ENCODE data around the gene MS4A7.
A peak's percentile ranks its signal among the peaks of the same experiment; 100 is the strongest.
"Not testable (repeated sequence)": the region's sequence is repeated elsewhere in the genome, so short reads cannot be mapped to it uniquely, and the experiment has no call there.

MS4A7 gene

GRCh38 chr11:60348116-60348515 lies 30.2 kb upstream of the MS4A7 start:
- H3K36me3 ChIP-seq (ENCODE audit: control insufficient read depth in 2 of 2, insufficient read depth in 2 of 2, low read length in 2 of 2): no peaks in the 10 kb centered on the region
- H3K27me3 ChIP-seq (ENCODE audit: control insufficient read depth in 2 of 2, insufficient read depth in 2 of 2, low read length in 2 of 2): no peaks in the 10 kb centered on the region
- no peaks in the 10 kb centered on the region for H3K9me3 ChIP-seq (ENCODE audit: control insufficient read depth in 2 of 2, low read length in 2 of 2)
- no peaks in the 10 kb centered on the region for H3K4me1 ChIP-seq (ENCODE audit: control insufficient read depth in 2 of 2, insufficient read depth in 2 of 2, low read length in 2 of 2)
- no peak overlapping the region for H3K27ac ChIP-seq (ENCODE audit: low read depth in 2 of 2, low read length in 2 of 2)
- H3K4me3 ChIP-seq (ENCODE audit: low read length in 2 of 2): no peak overlapping the region
- no peak overlapping the region for H3K9ac ChIP-seq (ENCODE audit: low read depth in 1 of 2, low read length in 2 of 2)

DNA sequence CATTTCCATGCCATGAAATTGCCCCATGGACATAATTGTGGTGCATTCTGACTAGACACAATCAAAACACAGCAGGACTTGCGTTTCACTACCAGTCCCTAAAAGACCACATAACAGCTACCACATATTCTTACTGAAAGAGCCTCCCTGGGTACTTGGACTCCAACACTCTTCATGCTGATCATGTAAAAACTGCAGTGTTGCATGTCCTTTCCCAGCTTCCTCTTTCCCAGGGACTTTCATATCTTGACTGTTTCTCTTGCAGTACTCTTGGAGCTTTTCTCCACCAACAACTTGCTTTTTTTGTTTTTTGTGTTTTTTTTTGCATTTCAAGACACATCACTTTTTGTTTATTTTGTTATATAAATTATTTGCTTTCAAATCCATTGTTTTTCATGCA lies 28.3 kb upstream of the MS4A7 start:
- Histone ChIP-seq H3K9ac (ENCODE audit: low read depth in 1 of 2, low read length in 2 of 2) (no peak overlapping the region), H3K9me3 (ENCODE audit: control insufficient read depth in 2 of 2, low read length in 2 of 2) (no peaks in the 10 kb centered on the region), H3K4me1 (ENCODE audit: control insufficient read depth in 2 of 2, insufficient read depth in 2 of 2, low read length in 2 of 2) (no peaks in the 10 kb centered on the region), H3K27ac (ENCODE audit: low read depth in 2 of 2, low read length in 2 of 2) (no peak overlapping the region), H3K36me3 (ENCODE audit: control insufficient read depth in 2 of 2, insufficient read depth in 2 of 2, low read length in 2 of 2) (no peaks in the 10 kb centered on the region), H3K4me3 (ENCODE audit: low read length in 2 of 2) (no peak overlapping the region), H3K27me3 (ENCODE audit: control insufficient read depth in 2 of 2, insufficient read depth in 2 of 2, low read length in 2 of 2) (no peaks in the 10 kb centered on the region)

DNA sequence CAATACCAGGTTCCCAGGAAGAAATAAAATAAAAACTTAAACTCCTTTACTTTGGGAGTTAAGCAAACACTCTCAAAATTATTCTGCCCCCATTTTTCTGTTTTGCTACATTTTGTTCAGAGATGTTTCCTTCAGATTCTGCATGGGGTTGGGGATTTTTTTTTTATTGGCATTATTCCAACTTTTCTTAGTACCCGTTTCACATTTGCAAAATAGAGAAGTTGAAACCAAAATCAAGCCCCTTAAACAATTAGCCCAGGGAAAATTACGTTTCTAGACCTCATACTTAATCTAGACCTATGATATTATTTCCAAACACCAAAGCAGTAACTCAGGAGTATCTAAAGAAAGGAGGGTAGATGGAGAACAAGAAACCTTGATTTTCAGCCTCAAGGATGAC lies 20.6 kb upstream of the MS4A7 start:
- no peak overlapping the region for H3K4me3 ChIP-seq (ENCODE audit: low read length in 2 of 2)
- no peaks in the 10 kb centered on the region for H3K4me1 ChIP-seq (ENCODE audit: control insufficient read depth in 2 of 2, insufficient read depth in 2 of 2, low read length in 2 of 2)
- no peak overlapping the region for H3K27ac ChIP-seq (ENCODE audit: low read depth in 2 of 2, low read length in 2 of 2)
- no peak overlapping the region for H3K9ac ChIP-seq (ENCODE audit: low read depth in 1 of 2, low read length in 2 of 2)
- H3K36me3 ChIP-seq (ENCODE audit: control insufficient read depth in 2 of 2, insufficient read depth in 2 of 2, low read length in 2 of 2): no peaks in the 10 kb centered on the region
- H3K9me3 ChIP-seq (ENCODE audit: control insufficient read depth in 2 of 2, low read length in 2 of 2): peaks cover 0 to 7% of the 10 kb centered on the region in 2 donors
- H3K27me3 ChIP-seq (ENCODE audit: control insufficient read depth in 2 of 2, insufficient read depth in 2 of 2, low read length in 2 of 2): no peaks in the 10 kb centered on the region

DNA sequence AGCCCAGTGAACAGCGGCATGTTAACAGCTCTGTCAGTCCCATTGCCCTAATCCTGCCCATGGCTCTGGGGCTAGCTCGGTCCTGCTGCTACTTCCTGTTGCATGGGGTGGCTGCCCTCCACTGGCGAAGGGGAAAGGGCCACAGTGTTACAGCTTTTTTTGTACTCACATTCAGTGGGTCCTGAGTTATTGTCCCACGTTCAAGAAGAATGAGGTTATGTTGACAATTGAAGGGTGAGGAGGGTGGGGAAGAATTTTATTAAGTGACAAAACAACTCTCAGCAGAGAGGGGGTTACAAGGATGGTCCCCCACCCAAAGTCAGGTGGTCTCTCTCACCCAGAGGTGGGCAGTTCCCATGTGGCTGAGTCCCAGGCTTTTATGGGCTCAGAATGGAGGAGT lies 17.7 kb upstream of the MS4A7 start:
- Histone ChIP-seq H3K36me3 (ENCODE audit: control insufficient read depth in 2 of 2, insufficient read depth in 2 of 2, low read length in 2 of 2) (no peaks in the 10 kb centered on the region), H3K4me1 (ENCODE audit: control insufficient read depth in 2 of 2, insufficient read depth in 2 of 2, low read length in 2 of 2) (no peaks in the 10 kb centered on the region), H3K27ac (ENCODE audit: low read depth in 2 of 2, low read length in 2 of 2) (no peak overlapping the region), H3K9me3 (ENCODE audit: control insufficient read depth in 2 of 2, low read length in 2 of 2) (peaks cover 0 to 7% of the 10 kb centered on the region in 2 donors), H3K27me3 (ENCODE audit: control insufficient read depth in 2 of 2, insufficient read depth in 2 of 2, low read length in 2 of 2) (no peaks in the 10 kb centered on the region), H3K9ac (ENCODE audit: low read depth in 1 of 2, low read length in 2 of 2) (no peak overlapping the region), H3K4me3 (ENCODE audit: low read length in 2 of 2) (no peak overlapping the region)

- Histone ChIP-seq H3K27me3 (ENCODE audit: control insufficient read depth in 2 of 2, insufficient read depth in 2 of 2, low read length in 2 of 2) (no peaks in the 10 kb centered on the region), H3K27ac (ENCODE audit: low read depth in 2 of 2, low read length in 2 of 2) (no peak overlapping the region), H3K9me3 (ENCODE audit: control insufficient read depth in 2 of 2, low read length in 2 of 2) (peaks cover 0 to 7% of the 10 kb centered on the region in 2 donors), H3K36me3 (ENCODE audit: control insufficient read depth in 2 of 2, insufficient read depth in 2 of 2, low read length in 2 of 2) (no peaks in the 10 kb centered on the region), H3K4me1 (ENCODE audit: control insufficient read depth in 2 of 2, insufficient read depth in 2 of 2, low read length in 2 of 2) (no peaks in the 10 kb centered on the region), H3K9ac (ENCODE audit: low read depth in 1 of 2, low read length in 2 of 2) (no peak overlapping the region), H3K4me3 (ENCODE audit: low read length in 2 of 2) (no peak overlapping the region)
Measured at GRCh38 chr11:60362241-60362640, 16.1 kb upstream of the MS4A7 start.

DNA sequence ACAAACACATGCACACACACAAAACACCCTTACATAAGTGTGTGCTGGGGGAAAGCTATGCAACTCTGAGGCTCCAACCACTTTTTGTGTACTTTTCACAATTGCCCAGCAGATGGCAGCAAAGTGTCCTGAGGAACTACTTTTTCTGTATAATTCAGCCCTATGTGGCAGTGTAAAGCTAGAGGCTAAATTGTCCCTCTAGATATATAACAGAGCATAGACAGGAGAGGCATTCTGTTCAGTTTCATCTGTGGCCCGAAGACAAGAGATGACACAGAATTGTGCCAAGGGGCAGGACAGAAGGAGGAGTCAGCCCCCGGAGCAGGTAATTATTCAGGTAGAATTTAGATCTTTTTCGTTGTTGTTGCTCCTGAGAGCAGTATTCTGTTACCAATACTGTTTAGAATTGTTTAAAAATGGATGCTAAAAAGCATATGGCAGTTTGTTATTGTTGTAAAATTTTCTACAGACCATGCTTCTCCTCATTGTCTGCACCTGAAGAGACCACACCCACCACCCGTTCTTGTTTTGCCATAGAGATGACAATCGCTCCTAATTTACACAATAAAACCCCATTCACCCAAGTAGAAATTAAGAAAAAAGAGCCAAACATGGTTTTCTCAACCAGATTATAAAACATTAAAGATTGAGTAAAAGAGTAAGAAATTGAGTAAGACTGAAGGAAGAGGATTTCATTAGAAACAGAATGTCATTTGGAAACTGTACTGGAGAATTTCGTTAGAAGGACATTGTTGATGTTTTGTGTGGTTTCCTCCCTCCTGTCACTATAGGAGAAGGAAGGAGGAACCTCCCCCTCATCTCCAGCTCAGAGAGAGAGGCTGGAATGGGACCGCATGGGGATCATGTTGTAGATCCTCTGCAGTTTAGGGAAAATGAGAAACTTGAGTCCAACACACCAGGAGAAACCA lies 14.5 kb upstream of the MS4A7 start:
- Histone ChIP-seq H3K27me3 (ENCODE audit: control insufficient read depth in 2 of 2, insufficient read depth in 2 of 2, low read length in 2 of 2) (no peaks in the 10 kb centered on the region), H3K4me1 (ENCODE audit: control insufficient read depth in 2 of 2, insufficient read depth in 2 of 2, low read length in 2 of 2) (no peaks in the 10 kb centered on the region), H3K9me3 (ENCODE audit: control insufficient read depth in 2 of 2, low read length in 2 of 2) (peaks cover 0 to 7% of the 10 kb centered on the region in 2 donors), H3K36me3 (ENCODE audit: control insufficient read depth in 2 of 2, insufficient read depth in 2 of 2, low read length in 2 of 2) (no peaks in the 10 kb centered on the region), H3K27ac (ENCODE audit: low read depth in 2 of 2, low read length in 2 of 2) (no peak overlapping the region), H3K4me3 (ENCODE audit: low read length in 2 of 2) (no peak overlapping the region), H3K9ac (ENCODE audit: low read depth in 1 of 2, low read length in 2 of 2) (no peak overlapping the region)

- not testable (repeated sequence) for H3K27ac ChIP-seq (ENCODE audit: low read depth in 2 of 2, low read length in 2 of 2); H3K27me3 ChIP-seq (ENCODE audit: control insufficient read depth in 2 of 2, insufficient read depth in 2 of 2, low read length in 2 of 2); H3K9ac ChIP-seq (ENCODE audit: low read depth in 1 of 2, low read length in 2 of 2); H3K9me3 ChIP-seq (ENCODE audit: control insufficient read depth in 2 of 2, low read length in 2 of 2); H3K4me1 ChIP-seq (ENCODE audit: control insufficient read depth in 2 of 2, insufficient read depth in 2 of 2, low read length in 2 of 2); H3K4me3 ChIP-seq (ENCODE audit: low read length in 2 of 2); H3K36me3 ChIP-seq (ENCODE audit: control insufficient read depth in 2 of 2, insufficient read depth in 2 of 2, low read length in 2 of 2)
Measured at GRCh38 chr11:60366262-60366904, 11.9 kb upstream of the MS4A7 start.

DNA sequence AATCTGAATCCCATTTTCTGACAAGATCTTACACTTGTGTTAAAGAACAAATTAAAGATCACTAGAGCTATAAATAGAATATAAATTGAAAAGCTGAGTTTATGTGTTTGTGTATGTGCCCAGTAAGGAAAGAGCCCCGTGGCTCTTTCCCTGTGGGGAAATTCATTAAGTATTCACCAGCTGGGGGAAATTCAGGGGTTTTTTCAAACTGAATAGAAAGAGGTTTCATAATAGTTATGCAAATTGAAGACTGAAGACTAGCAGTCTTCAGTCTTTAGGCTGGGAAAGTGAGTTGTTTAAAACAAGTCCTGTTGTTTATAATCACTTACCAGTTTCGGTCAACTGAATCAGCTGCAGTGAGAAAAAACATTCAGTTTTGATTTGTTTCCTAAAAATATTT lies 11.3 kb upstream of the MS4A7 start:
- Histone ChIP-seq H3K27ac (ENCODE audit: low read depth in 2 of 2, low read length in 2 of 2) (no peak overlapping the region), H3K9ac (ENCODE audit: low read depth in 1 of 2, low read length in 2 of 2) (no peak overlapping the region), H3K36me3 (ENCODE audit: control insufficient read depth in 2 of 2, insufficient read depth in 2 of 2, low read length in 2 of 2) (no peaks in the 10 kb centered on the region), H3K4me1 (ENCODE audit: control insufficient read depth in 2 of 2, insufficient read depth in 2 of 2, low read length in 2 of 2) (peaks cover 0 to 6% of the 10 kb centered on the region in 2 donors), H3K27me3 (ENCODE audit: control insufficient read depth in 2 of 2, insufficient read depth in 2 of 2, low read length in 2 of 2) (no peaks in the 10 kb centered on the region), H3K4me3 (ENCODE audit: low read length in 2 of 2) (no peak overlapping the region), H3K9me3 (ENCODE audit: control insufficient read depth in 2 of 2, low read length in 2 of 2) (no peaks in the 10 kb centered on the region)

DNA sequence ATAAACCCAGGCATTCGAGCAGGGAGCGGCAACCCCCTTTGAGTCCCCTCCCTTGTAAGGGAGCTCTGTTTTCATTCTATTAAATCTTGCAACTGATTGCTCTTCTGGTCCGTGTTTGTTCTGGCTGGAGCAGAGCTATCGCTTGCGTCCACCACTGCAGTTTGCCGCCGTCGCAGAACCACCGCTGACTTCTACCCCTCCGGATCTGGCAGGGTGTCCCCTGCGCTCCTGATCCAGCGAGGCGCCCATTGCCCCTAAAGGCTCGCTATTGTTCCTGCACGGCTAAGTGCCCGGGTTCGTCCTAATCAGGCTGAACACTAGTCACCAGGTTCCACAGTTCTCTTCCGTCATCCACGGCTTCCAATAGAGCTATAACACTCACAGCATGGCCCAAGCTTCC lies 10.4 kb upstream of the MS4A7 start:
- peaks cover 0 to 6% of the 10 kb centered on the region in 2 donors for H3K4me1 ChIP-seq (ENCODE audit: control insufficient read depth in 2 of 2, insufficient read depth in 2 of 2, low read length in 2 of 2)
- no peak overlapping the region for H3K9ac ChIP-seq (ENCODE audit: low read depth in 1 of 2, low read length in 2 of 2)
- no peak overlapping the region for H3K27ac ChIP-seq (ENCODE audit: low read depth in 2 of 2, low read length in 2 of 2)

GRCh38 chr11:60370252-60370810 lies 8.0 kb upstream of the MS4A7 start:
- Histone ChIP-seq H3K9ac (ENCODE audit: low read depth in 1 of 2, low read length in 2 of 2) (no peak overlapping the region), H3K36me3 (ENCODE audit: control insufficient read depth in 2 of 2, insufficient read depth in 2 of 2, low read length in 2 of 2) (no peaks in the 10 kb centered on the region), H3K4me3 (ENCODE audit: low read length in 2 of 2) (no peak overlapping the region), H3K9me3 (ENCODE audit: control insufficient read depth in 2 of 2, low read length in 2 of 2) (no peaks in the 10 kb centered on the region), H3K27me3 (ENCODE audit: control insufficient read depth in 2 of 2, insufficient read depth in 2 of 2, low read length in 2 of 2) (no peaks in the 10 kb centered on the region), H3K27ac (ENCODE audit: low read depth in 2 of 2, low read length in 2 of 2) (peak overlapping the region; percentile 11 to 38), H3K4me1 (ENCODE audit: control insufficient read depth in 2 of 2, insufficient read depth in 2 of 2, low read length in 2 of 2) (peaks cover 0 to 6% of the 10 kb centered on the region in 2 donors)

More for the DNA sequence above, 10.4 kb upstream of the MS4A7 start:
- Histone ChIP-seq H3K36me3 (ENCODE audit: control insufficient read depth in 2 of 2, insufficient read depth in 2 of 2, low read length in 2 of 2) (no peaks in the 10 kb centered on the region), H3K27me3 (ENCODE audit: control insufficient read depth in 2 of 2, insufficient read depth in 2 of 2, low read length in 2 of 2) (no peaks in the 10 kb centered on the region), H3K9me3 (ENCODE audit: control insufficient read depth in 2 of 2, low read length in 2 of 2) (no peaks in the 10 kb centered on the region), H3K4me3 (ENCODE audit: low read length in 2 of 2) (no peak overlapping the region)
